ENCODE results near the gene GALNT17.

GRCh38 chr7:71386152-71386785, 254.3 kb downstream of the GALNT17 start:
- no peak for TF ChIP-seq CTCF (conservative IDR thresholded peaks at IDR 0.05; ENCODE audit: low read depth in 2 of 2)
- TF ChIP-seq EZH2 (IDR thresholded peaks at IDR 0.05; ENCODE audit: low read depth, unreplicated experiment), result no peak
- TF ChIP-seq, protein P1, sequence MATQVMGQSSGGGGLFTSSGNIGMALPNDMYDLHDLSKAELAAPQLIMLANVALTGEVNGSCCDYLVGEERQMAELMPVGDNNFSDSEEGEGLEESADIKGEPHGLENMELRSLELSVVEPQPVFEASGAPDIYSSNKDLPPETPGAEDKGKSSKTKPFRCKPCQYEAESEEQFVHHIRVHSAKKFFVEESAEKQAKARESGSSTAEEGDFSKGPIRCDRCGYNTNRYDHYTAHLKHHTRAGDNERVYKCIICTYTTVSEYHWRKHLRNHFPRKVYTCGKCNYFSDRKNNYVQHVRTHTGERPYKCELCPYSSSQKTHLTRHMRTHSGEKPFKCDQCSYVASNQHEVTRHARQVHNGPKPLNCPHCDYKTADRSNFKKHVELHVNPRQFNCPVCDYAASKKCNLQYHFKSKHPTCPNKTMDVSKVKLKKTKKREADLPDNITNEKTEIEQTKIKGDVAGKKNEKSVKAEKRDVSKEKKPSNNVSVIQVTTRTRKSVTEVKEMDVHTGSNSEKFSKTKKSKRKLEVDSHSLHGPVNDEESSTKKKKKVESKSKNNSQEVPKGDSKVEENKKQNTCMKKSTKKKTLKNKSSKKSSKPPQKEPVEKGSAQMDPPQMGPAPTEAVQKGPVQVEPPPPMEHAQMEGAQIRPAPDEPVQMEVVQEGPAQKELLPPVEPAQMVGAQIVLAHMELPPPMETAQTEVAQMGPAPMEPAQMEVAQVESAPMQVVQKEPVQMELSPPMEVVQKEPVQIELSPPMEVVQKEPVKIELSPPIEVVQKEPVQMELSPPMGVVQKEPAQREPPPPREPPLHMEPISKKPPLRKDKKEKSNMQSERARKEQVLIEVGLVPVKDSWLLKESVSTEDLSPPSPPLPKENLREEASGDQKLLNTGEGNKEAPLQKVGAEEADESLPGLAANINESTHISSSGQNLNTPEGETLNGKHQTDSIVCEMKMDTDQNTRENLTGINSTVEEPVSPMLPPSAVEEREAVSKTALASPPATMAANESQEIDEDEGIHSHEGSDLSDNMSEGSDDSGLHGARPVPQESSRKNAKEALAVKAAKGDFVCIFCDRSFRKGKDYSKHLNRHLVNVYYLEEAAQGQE (IDR thresholded peaks at IDR 0.05; ENCODE audit: unreplicated experiment), result no peak
- TF ChIP-seq JUNB (IDR thresholded peaks at IDR 0.05; ENCODE audit: unreplicated experiment), result no peak
- TF ChIP-seq CREB1 (CRISPR knock-in tag; IDR thresholded peaks at IDR 0.05; ENCODE audit: low read depth), result no peak
- TF ChIP-seq EZH2phosphoT487 (IDR thresholded peaks at IDR 0.05; ENCODE audit: unreplicated experiment), result no peak
- no peak for TF ChIP-seq POLR2AphosphoS5 (IDR thresholded peaks at IDR 0.05; ENCODE audit: low read depth)
- TF ChIP-seq, protein P2, sequence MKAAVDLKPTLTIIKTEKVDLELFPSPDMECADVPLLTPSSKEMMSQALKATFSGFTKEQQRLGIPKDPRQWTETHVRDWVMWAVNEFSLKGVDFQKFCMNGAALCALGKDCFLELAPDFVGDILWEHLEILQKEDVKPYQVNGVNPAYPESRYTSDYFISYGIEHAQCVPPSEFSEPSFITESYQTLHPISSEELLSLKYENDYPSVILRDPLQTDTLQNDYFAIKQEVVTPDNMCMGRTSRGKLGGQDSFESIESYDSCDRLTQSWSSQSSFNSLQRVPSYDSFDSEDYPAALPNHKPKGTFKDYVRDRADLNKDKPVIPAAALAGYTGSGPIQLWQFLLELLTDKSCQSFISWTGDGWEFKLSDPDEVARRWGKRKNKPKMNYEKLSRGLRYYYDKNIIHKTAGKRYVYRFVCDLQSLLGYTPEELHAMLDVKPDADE (IDR thresholded peaks at IDR 0.05), result no peak
- no peak for TF ChIP-seq NANOG (IDR thresholded peaks at IDR 0.05; ENCODE audit: borderline replicate concordance)

Measured in GM23338 (cell line).